ENCODE measurements around the gene UBE2R2. TPM values are rescaled to one million over a fixed set of nuclear protein-coding genes. Genes with fewer than 3 reads are reported as not detected.

The UBE2R2 gene
- total RNA-seq, 1 experiment from 2014 or later = 52.1 TPM

- Histone ChIP-seq H2BK20ac (ENCODE audit: low read depth, low read length, poor library complexity, severe bottlenecking) (no peak overlapping the region), H2BK15ac (ENCODE audit: low read depth, low read length) (no peak overlapping the region), H3K27me3 (ENCODE audit: insufficient read depth, low read length) (no peaks in the 10 kb centered on the region), H3K18ac (ENCODE audit: insufficient read length, low read depth, low read length) (no peak overlapping the region), H3K79me2 (ENCODE audit: insufficient read depth, low read length) (0 out of 2 replicates have a peak, but pooled peaks cover 2% of the 10 kb centered on the region), H2BK5ac (ENCODE audit: insufficient read length, low read length) (no peak overlapping the region), H3K23ac (ENCODE audit: insufficient read length, low read depth, low read length) (no peak overlapping the region), H4K91ac (ENCODE audit: insufficient read length, low read depth, low read length) (no peak overlapping the region), H2BK12ac (ENCODE audit: insufficient read length, low read depth, low read length) (no peak overlapping the region), H3T11ph (ENCODE audit: low read length) (no peak overlapping the region), H2BK120ac (ENCODE audit: low read depth, low read length, poor library complexity, severe bottlenecking) (no peak overlapping the region), H3K9ac (ENCODE audit: extremely low read depth, insufficient read length, low read length) (no peak overlapping the region), H2AK5ac (ENCODE audit: insufficient read length, low read length) (no peak overlapping the region), H3K4ac (ENCODE audit: low read depth, low read length) (no peak overlapping the region), H3K9me3 (ENCODE audit: control insufficient read depth, low read depth, low read length) (no peaks in the 10 kb centered on the region), H3K23me2 (ENCODE audit: insufficient read length, low read depth, low read length, poor library complexity, severe bottlenecking) (no peaks in the 10 kb centered on the region), H2AFZ (ENCODE audit: low read length) (no peak overlapping the region), H3K79me1 (ENCODE audit: insufficient read depth, low read depth, low read length, poor library complexity, severe bottlenecking) (peaks cover 8% of the 10 kb centered on the region), H3K4me1 (ENCODE audit: insufficient read depth, low read length) (no peaks in the 10 kb centered on the region), H3K27ac (ENCODE audit: insufficient read length, low read depth, low read length) (no peak overlapping the region), H4K8ac (replicated peaks; ENCODE audit: insufficient read length, low read depth, low read length) (no peak overlapping the region), H3K56ac (ENCODE audit: insufficient read length, low read depth, low read length) (no peak overlapping the region), H3K14ac (ENCODE audit: insufficient read depth, low read length) (no peak overlapping the region), H3K4me2 (ENCODE audit: insufficient read depth, insufficient read length, low read length) (no peak overlapping the region), H4K20me1 (ENCODE audit: control insufficient read depth, insufficient read depth, insufficient read length) (peaks cover 3% of the 10 kb centered on the region), H4K5ac (ENCODE audit: insufficient read length, low read depth, low read length) (no peak overlapping the region)
- Mint-ChIP-seq H3K4me3 (no peak overlapping the region), H3K4me1 (peaks cover 39 to 46% of the 10 kb centered on the region in 2 experiments), H3K27ac (no peak overlapping the region), H3K9me3 (peaks cover 0 to 3% of the 10 kb centered on the region in 2 experiments; a peak in 1 of 5 replicates), H3K36me3 (ENCODE audit: insufficient read depth in 1 of 3, low read depth in 3 of 3) (peaks cover 12 to 30% (median 30%) of the 10 kb centered on the region in 3 experiments), H3K27me3 (ENCODE audit: low read depth) (no peaks in the 10 kb centered on the region)
- DNase-seq = no peak
- no CpG with 5 or more reads among the region's 1 CpG for WGBS (ENCODE audit: extremely low coverage, insufficient read length, low lambda C conversion rate)
- TF ChIP-seq, protein P1, sequence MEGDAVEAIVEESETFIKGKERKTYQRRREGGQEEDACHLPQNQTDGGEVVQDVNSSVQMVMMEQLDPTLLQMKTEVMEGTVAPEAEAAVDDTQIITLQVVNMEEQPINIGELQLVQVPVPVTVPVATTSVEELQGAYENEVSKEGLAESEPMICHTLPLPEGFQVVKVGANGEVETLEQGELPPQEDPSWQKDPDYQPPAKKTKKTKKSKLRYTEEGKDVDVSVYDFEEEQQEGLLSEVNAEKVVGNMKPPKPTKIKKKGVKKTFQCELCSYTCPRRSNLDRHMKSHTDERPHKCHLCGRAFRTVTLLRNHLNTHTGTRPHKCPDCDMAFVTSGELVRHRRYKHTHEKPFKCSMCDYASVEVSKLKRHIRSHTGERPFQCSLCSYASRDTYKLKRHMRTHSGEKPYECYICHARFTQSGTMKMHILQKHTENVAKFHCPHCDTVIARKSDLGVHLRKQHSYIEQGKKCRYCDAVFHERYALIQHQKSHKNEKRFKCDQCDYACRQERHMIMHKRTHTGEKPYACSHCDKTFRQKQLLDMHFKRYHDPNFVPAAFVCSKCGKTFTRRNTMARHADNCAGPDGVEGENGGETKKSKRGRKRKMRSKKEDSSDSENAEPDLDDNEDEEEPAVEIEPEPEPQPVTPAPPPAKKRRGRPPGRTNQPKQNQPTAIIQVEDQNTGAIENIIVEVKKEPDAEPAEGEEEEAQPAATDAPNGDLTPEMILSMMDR (conservative IDR thresholded peaks at IDR 0.05) = no peak
Observed at GRCh38 chr9:33905137-33905536, 88.2 kb downstream of the UBE2R2 start.
